Spleen (tissue), 11 donors: ENCODE results near the gene PRKG1. TPM values are rescaled to one million over a fixed set of nuclear protein-coding genes. Genes with fewer than 3 reads are reported as not detected.

ENCODE experiments used
- DNase-seq: peaks from one replicate; pipeline ENCODE4 v3.0.0-alpha.2; 2020
- H3K27ac ChIP-seq, 8 donors: fragments of 200-600 bp; sonication (generic) in 7 of 8; 1 replicate in 4 of 8; 2 replicates in 4 of 8; pipeline versions ENCODE4 v1.5.0 to v1.8.0; 2016 to 2021; ENCODE audit warnings: inconsistent platforms in 4 of 8, mild to moderate bottlenecking in 4 of 8, moderate library complexity in 1 of 8
- H3K27me3 ChIP-seq, 7 donors: fragments of 200-600 bp; sonication (generic) in 6 of 7; replicated peaks in 1 of 7; 1 replicate in 4 of 7; 2 replicates in 3 of 7; pipeline versions ENCODE4 v1.5.0 to v1.8.0; 2016 to 2021; ENCODE audit warnings: inconsistent platforms in 3 of 7, mild to moderate bottlenecking in 1 of 7
- H3K36me3 ChIP-seq, 6 donors: fragments of 200-600 bp; sonication (generic) in 5 of 6; 1 replicate in 4 of 6; 2 replicates in 2 of 6; pipeline versions ENCODE4 v1.5.0 to v1.8.0; 2016 to 2021; ENCODE audit warnings: inconsistent platforms in 2 of 6
- H3K4me1 ChIP-seq, 6 donors: fragments of 200-600 bp; sonication (generic) in 5 of 6; 1 replicate in 3 of 6; 2 replicates in 3 of 6; pipeline versions ENCODE4 v1.5.0 to v1.8.0; 2016 to 2021; ENCODE audit warnings: inconsistent platforms in 3 of 6
- H3K4me3 ChIP-seq, 8 donors: fragments of 200-600 bp; sonication (generic) in 7 of 8; 1 replicate in 4 of 8; 2 replicates in 4 of 8; pipeline versions ENCODE4 v1.5.0 to v1.8.0; 2016 to 2021; ENCODE audit warnings: inconsistent platforms in 4 of 8, mild to moderate bottlenecking in 4 of 8, moderate library complexity in 2 of 8
- H3K9me3 ChIP-seq, 8 donors: fragments of 200-600 bp; sonication (generic) in 7 of 8; 1 replicate in 4 of 8; 2 replicates in 4 of 8; pipeline versions ENCODE4 v1.5.0 to v1.8.0; 2016 to 2021; ENCODE audit warnings: inconsistent platforms in 4 of 8
- POLR2A ChIP-seq, 3 donors: fragments of 450-650 bp; IDR thresholded peaks; one replicate each; pipeline ENCODE4 v1.5.1; 2017; ENCODE audit warnings: antibody characterized with exemption in 3 of 3, mild to moderate bottlenecking in 1 of 3
- POLR2AphosphoS5 ChIP-seq, 3 donors: sonication (generic); formaldehyde crosslinking; IDR thresholded peaks; one replicate each; pipeline ENCODE4 v1.5.1; 2017; ENCODE audit warnings: antibody characterized with exemption in 3 of 3
- WGBS, 5 donors: extraction: QIAGEN DNeasy Blood & Tissue Kit in 3 of 5; methylation state at CpG; one replicate each; pipeline versions ENCODE4 v1.1.5 to v1.1.7; 2013 to 2018; 5-methylcytosine and 5-hydroxymethylcytosine counted together
- intact Hi-C: fragments of 100-400 bp; cut with DNase I; formaldehyde crosslinking; loops from one replicate; pipeline ENCODE4 v1.15.0; 2023; ENCODE audit warnings: low total_unique reads
- polyA plus RNA-seq, 3 donors: library from polyadenylated mRNA; stranded (reverse); fragments of 200-250 nt; gene quantifications; one replicate each; pipeline ENCODE4 v1.2.1, GENCODE V29; 2013
- total RNA-seq, 7 donors: library from RNA; depleted of rRNA in 3 of 7; stranded (reverse); fragments of >200 nt in 3 of 7; fragmentation: NEBNext Ultra II Directional in 4 of 7; extraction: Animal tissue kit (Norgen Biotek cat#: 25700) in 4 of 7; gene quantifications; one replicate each; pipeline versions ENCODE4 v1.1.0 to v1.2.1, GENCODE V29; 2016 to 2021
- TF ChIP-seq, protein P1 (sequence below), 11 experiments: fragments of 200-600 bp in 7 of 11; fragments of 450-650 bp in 4 of 11; sonication (generic) in 4 of 11; IDR thresholded peaks in 8 of 11; conservative IDR thresholded peaks in 3 of 11; 1 replicate in 7 of 11; 2 replicates in 4 of 11; pipeline versions ENCODE4 v1.4.0 to v1.8.0; 2016 to 2021; ENCODE audit warnings: antibody characterized with exemption in 11 of 11, inconsistent platforms in 4 of 11, mild to moderate bottlenecking in 1 of 11
- donor health status: healthy with polysubstance abuse.
- donor health status: DM: no; HTN: no; CAD: no; lungs with moderate emphysema.
- donor health status: DM: no; HTN: no; CAD: no.
- donor health status: Bipolar disorder and iron deficiency.
- donor health status: healthy.
- donor health status: DM: no; HTN: no; CAD: no.
- donor health status: DM: yes; HTN: yes; CAD: no.

Gene PRKG1
- total and polyA plus RNA-seq, 10 donors: 0.65 to 10.5 (median 7.2) TPM

GRCh38 chr10:52283174-52283573 lies 1208.9 kb downstream of the PRKG1 start:
- Histone ChIP-seq H3K36me3 (no peaks in the 10 kb centered on the region), H3K4me1 (peaks cover 0 to 15% (median 0%) of the 10 kb centered on the region in 6 donors), H3K9me3 (peaks cover 0 to 5% (median 4%) of the 10 kb centered on the region in 8 donors), H3K27ac (no peak overlapping the region), H3K27me3 (no peaks in the 10 kb centered on the region), H3K4me3 (no peak overlapping the region)
- DNase-seq: no peak
- TF ChIP-seq, protein P1, sequence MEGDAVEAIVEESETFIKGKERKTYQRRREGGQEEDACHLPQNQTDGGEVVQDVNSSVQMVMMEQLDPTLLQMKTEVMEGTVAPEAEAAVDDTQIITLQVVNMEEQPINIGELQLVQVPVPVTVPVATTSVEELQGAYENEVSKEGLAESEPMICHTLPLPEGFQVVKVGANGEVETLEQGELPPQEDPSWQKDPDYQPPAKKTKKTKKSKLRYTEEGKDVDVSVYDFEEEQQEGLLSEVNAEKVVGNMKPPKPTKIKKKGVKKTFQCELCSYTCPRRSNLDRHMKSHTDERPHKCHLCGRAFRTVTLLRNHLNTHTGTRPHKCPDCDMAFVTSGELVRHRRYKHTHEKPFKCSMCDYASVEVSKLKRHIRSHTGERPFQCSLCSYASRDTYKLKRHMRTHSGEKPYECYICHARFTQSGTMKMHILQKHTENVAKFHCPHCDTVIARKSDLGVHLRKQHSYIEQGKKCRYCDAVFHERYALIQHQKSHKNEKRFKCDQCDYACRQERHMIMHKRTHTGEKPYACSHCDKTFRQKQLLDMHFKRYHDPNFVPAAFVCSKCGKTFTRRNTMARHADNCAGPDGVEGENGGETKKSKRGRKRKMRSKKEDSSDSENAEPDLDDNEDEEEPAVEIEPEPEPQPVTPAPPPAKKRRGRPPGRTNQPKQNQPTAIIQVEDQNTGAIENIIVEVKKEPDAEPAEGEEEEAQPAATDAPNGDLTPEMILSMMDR (IDR thresholded peaks at IDR 0.05 in 8 of 11, conservative IDR thresholded peaks at IDR 0.05 in 3 of 11): no peak
- TF ChIP-seq POLR2A (IDR thresholded peaks at IDR 0.05) (no peak), POLR2AphosphoS5 (IDR thresholded peaks at IDR 0.05) (no peak)
- intact Hi-C loops: no loop called here
- WGBS, 5 donors: 72 to 91% (median 84%) methylated on average over 2 of the region's 2 CpGs

GRCh38 chr10:52284416-52285013 lies 1210.2 kb downstream of the PRKG1 start:
- Histone ChIP-seq H3K27ac (no peak overlapping the region), H3K36me3 (no peaks in the 10 kb centered on the region), H3K9me3 (no peaks in the 10 kb centered on the region), H3K27me3 (no peaks in the 10 kb centered on the region), H3K4me1 (peaks cover 0 to 15% (median 0%) of the 10 kb centered on the region in 6 donors), H3K4me3 (no peak overlapping the region)
- intact Hi-C loops: no loop called here
- no peak for TF ChIP-seq POLR2A (IDR thresholded peaks at IDR 0.05)
- TF ChIP-seq POLR2AphosphoS5 (IDR thresholded peaks at IDR 0.05): no peak
- TF ChIP-seq, protein P1 (IDR thresholded peaks at IDR 0.05 in 8 of 11, conservative IDR thresholded peaks at IDR 0.05 in 3 of 11): no peak
- no peak for DNase-seq
- WGBS, 5 donors: 67 to 83% (median 73%) methylated on average over 2 of the region's 2 CpGs

GRCh38 chr10:52287866-52288265 lies 1213.6 kb downstream of the PRKG1 start:
- no peak overlapping the region for H3K27ac ChIP-seq
- intact Hi-C loops: no loop called here
- H3K4me3 ChIP-seq: no peak overlapping the region
- H3K9me3 ChIP-seq: no peaks in the 10 kb centered on the region
- WGBS, 5 donors: 68 to 86% (median 76%) methylated on average over 1 of the region's 1 CpG
- TF ChIP-seq POLR2A (IDR thresholded peaks at IDR 0.05): no peak
- TF ChIP-seq, protein P1 (IDR thresholded peaks at IDR 0.05 in 8 of 11, conservative IDR thresholded peaks at IDR 0.05 in 3 of 11): no peak
- TF ChIP-seq POLR2AphosphoS5 (IDR thresholded peaks at IDR 0.05): no peak
- DNase-seq: no peak
- no peaks in the 10 kb centered on the region for H3K36me3 ChIP-seq
- H3K27me3 ChIP-seq: no peaks in the 10 kb centered on the region
- H3K4me1 ChIP-seq: peaks cover 0 to 15% (median 0%) of the 10 kb centered on the region in 6 donors

- no peaks in the 10 kb centered on the region for H3K36me3 ChIP-seq
- intact Hi-C loops: no loop called here
- DNase-seq: no peak
- H3K4me3 ChIP-seq: no peak overlapping the region
- H3K27me3 ChIP-seq: no peaks in the 10 kb centered on the region
- no peaks in the 10 kb centered on the region for H3K4me1 ChIP-seq
- WGBS, 5 donors: 64 to 88% (median 77%) methylated on average over 4 of the region's 4 CpGs
- no peaks in the 10 kb centered on the region for H3K9me3 ChIP-seq
- H3K27ac ChIP-seq: no peak overlapping the region
- TF ChIP-seq POLR2AphosphoS5 (IDR thresholded peaks at IDR 0.05): no peak
- no peak for TF ChIP-seq POLR2A (IDR thresholded peaks at IDR 0.05)
- TF ChIP-seq, protein P1 (IDR thresholded peaks at IDR 0.05 in 8 of 11, conservative IDR thresholded peaks at IDR 0.05 in 3 of 11): no peak
Measured at GRCh38 chr10:52297747-52298146, 1223.5 kb downstream of the PRKG1 start.
